Iris pigment epithelial cell (primary cell): Measurements from ENCODE around the gene ADGRB3.
"Not testable (repeated sequence)": the region's sequence is repeated elsewhere in the genome, so short reads cannot be mapped to it uniquely, and the experiment has no call there.

Experiments used
- DNase-seq: peaks from one replicate; pipeline ENCODE4 v3.0.0-alpha.2; 2011; ENCODE audit warnings: low read depth

Gene ADGRB3

DNA sequence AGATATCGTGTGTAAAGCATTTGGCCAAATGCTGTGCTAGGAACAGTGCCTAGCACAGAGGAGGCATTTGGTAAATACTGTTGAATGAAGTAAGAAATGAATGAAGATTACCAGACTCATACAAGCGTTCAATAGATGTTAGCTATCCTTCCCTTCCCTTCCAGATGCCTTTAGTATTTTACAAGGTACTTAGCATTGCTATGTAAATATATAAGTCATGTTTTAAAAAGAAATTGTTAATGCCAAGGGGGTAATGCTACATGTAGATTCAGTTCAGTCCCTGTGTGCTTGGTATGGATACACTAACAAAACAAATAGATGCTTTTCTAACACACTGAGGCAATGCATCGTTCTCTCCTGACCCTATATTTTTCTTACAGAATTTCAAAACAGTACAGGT lies 407.2 kb downstream of the ADGRB3 start:
- DNase-seq: no peak

DNA sequence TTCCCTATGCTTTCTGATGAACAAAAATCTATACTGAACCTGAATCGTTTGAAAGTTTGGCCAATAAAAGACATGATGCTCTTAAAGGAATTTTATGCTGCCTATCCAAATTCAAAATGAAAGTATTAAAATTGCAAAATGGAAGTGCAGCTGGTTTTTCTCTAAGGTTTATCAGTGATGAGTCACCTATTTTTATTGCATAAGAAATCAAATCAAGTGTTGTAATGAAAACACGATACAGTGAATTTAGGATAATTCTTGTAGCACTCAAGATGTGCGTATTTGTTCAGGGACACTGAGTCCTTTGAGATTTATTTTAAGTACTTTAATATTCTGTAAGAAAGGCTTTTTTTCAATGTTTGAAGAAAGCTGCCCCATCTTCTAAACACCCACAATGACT lies 409.5 kb downstream of the ADGRB3 start:
- peak; percentile 50 for DNase-seq

DNA sequence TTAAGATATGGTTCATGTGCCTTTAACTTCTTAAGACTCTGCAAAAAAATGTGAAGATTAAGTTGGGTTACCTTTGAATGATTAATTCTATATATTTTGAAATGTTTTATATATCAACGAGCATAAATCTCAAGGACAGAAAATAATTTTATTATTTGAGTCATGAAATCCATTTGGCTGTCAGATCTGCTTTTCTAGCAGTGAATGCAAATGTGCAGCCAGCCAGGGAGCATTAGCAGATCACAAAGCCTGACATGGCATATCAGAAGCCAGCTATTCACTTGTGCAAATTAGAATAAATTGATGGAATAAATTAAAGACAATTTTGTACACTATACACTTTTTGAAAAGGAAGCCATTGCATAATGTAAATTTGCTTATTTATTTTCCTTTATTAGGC lies 424.3 kb downstream of the ADGRB3 start:
- DNase-seq: no peak

DNA sequence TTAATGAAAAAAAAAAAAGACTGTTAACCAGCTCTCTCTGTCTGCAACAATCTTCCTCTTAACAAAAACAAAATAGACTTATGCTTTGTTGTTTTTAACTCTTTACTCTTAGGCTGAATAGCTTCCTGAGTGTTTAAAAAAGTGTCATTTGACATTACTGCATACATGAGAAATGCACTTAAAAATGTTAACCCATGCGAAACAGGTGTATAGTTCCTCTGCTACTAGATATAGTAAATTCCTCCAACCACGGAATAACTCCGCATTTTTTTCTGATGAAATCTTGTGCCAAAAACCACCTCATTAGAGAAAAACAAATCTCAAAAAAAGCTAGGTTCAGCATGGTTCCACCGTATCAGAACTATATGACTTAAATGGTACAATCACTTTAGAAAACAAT lies 426.0 kb downstream of the ADGRB3 start:
- DNase-seq: no peak

DNA sequence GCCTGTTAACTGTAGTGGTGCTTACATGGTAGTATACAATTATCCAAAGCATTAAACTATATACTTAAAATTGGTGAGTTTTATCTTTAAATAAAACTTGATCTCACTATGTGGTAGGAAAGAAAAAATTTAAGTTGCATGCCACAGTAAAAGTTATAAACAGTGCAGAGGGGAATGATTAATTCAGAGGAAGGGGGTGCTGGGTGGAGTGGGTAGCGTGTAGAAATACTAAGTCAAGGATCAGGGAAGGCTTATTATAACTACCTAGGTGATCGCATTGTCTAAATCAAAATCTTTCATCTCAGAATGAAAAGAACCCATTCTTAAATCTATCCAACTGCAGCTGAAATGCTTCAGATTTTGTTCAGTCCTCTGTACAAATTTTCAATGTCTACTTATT lies 428.3 kb downstream of the ADGRB3 start:
- no peak for DNase-seq

DNA sequence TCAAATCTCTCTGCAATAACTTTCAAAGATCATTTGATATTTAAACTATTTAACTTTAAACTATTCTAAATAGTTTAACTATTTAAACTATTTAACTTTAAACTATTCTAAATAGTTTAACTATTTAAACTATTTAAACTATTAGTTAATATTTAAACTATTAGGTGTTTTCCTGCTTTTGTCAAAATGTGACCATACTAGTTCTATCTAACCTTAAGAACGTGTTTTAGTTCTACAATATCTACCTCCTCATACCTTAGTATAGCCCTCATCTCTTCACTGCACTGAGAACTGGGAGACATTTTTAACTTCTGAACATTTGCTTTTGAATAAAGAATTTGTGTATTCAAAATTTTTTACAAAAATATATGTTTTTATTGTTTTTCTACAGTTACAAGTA lies 429.1 kb downstream of the ADGRB3 start:
- no peak for DNase-seq

DNA sequence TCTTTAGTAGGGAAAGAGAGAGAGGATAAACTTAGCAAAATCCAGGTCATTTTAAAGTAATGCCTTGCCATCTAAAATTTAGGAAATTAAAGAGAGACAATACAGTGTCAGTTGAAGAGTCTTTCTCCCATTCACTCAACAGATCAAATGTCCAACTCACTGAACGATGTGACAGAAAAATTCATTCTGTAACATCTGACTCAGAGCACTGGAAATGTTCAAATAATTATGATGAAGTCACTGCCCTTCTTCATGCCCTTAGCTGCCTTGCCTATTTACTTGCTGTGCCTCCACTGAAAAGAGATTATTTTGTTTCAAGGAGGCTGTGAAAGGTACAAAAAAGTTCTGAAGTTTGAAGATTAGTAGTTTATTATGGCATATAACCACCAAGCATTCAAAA lies 434.8 kb downstream of the ADGRB3 start:
- DNase-seq: peak; percentile 34

DNA sequence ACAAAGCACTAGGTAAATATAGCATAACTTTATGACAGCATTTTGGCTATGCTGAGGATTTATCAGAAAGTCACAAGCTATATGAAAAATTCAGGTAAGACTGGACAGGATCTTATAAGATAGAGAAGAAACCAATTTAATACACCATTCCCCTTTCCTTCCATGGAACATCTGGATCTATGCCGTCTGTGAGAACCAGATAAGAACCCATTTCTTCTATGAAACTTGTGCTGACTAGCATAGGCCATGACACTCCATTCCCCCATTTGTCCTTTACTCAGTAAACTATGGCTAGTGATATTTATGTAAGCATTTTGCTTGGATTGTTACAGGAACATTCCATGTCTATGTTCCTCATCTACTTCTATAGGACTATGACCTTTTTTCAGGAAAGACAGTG lies 437.7 kb downstream of the ADGRB3 start:
- DNase-seq: no peak

DNA sequence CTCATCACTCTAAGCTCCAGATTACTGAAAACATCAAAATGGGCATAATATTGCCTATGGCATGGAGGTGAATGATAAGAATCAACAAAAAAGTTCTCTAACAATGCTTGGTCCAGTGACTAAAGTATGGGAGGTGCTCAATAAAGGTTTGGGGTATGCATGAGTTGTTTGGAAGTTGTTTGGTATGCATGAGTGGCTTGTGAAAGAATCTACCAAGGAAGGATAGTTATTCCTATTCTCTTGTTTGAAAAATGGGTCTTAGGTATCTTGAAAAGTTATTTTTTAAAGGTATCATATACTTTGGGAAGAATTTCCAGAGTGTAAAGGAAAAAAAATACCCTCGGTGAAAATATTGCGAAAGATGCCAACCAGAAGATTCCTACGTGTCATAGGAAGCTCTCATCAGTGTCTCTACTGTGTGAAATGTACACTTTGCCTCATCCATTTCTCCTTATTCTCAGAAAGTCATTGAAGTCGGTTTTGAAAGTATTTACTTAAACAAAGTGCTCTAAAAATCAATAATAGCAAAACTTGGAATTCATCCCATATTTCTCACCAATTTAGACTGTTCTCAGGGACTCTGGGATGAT lies 449.8 kb downstream of the ADGRB3 start:
- DNase-seq: peak; percentile 39

DNA sequence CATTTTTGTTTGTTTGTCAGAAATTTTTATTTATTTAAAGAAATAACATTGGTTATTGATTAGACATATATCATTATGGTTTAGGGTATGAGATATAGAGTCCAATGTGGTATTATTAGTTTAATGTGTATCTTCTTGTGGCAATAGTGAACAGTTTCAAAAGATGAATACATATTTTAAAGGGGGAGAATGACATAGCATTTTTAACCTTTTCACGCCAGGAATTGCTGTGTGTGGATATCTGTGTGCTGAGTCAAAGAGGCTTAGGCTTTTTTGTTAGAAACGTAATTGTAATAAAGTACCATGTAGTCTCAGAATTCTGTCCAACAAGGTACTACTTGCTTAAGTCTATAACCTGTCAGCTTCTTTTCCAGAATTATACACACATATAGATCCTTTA lies 451.6 kb downstream of the ADGRB3 start:
- DNase-seq: peak; percentile 43

DNA sequence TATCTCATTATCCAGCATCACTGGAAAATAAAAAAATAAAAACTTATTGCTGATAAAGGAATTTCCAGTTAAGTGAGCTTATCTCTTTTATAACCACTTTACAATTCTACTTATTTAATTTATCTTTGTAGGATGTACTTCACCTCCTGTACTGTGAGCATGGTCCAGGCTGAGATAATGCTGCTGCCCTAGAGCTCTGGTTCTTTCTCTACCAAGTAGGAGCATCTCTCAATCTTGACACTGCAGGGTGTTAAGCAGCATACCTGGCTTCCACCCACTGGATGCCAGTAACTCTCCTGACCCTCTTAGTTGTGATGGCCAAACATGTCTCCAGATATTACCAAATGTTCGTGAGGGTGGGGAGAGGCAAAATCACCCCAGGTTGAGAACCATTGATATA lies 454.5 kb downstream of the ADGRB3 start:
- no peak for DNase-seq

DNA sequence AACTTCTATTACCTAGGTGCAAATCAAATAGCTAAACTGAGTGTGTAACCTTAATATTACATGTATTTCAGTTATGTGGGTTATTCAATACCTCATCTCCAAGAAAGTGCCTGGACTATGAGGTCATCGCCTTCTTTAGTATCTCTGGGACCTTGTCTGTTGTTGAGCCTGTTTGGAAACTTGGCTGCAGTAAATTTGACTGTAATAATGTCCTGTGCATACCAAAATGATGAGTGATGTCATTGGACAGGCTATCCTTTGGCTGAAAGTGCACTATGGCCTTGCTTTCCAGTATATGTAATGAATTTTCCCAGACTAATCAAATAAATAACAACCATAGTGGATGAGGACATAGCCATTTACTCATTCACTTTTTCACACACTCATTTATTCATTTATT lies 455.1 kb downstream of the ADGRB3 start:
- DNase-seq: peak; percentile 97

DNA sequence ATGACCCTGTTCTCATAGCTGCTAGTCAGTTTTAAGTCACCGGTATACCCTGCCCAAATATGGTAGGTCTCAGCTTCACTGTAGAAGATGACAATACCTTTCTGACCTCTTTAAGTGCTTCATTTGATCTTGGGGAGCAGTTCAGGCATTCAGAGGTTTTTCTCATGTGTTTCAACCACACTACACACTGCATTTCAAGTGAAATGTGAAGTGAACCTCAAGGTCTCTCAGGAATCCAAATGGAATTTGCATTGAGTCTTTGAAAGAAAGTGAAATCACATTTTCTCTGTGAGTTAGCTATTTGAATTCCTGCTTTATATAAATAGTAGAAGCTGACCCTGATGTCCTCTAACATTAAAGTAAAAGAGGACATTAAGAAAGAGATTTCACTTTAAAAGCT lies 461.6 kb downstream of the ADGRB3 start:
- peak; percentile 61 for DNase-seq

DNA sequence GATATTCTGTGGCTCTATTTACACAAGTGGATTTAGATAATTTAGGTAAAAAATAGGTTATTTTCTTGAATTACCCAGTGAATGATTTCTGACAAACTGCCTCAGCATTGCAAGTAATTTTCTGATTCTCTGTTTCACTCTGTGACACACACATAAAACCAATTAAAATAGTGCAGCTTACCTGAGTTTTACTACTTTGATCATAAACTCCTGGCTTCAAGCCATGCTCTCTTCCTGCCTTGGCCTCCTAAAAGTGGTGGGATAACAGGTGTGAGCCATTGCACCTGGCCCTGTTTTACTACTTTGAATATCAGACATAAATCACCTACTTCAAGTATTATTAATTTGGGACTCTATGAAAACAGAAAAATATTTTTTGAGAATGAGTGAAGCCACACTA lies 462.9 kb downstream of the ADGRB3 start:
- no peak for DNase-seq

DNA sequence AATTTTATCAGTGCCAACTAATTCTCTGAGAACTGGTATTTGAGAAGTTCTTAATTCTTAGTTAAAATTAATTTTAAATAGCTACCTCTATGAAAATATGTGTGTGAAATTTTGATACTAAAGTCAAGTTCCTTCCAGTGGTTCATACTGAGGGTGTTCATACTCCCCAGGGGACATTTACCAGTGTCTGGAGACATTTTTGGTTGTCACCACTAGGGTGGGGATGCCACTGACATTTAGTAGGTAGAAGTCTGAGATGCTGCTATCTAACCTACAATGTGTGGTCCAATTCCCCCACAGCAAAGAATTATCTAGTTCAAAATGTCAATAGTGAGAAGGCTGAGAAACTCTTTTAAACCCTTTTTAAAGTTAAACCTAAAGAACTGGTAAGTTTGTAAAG lies 463.8 kb downstream of the ADGRB3 start:
- no peak for DNase-seq

DNA sequence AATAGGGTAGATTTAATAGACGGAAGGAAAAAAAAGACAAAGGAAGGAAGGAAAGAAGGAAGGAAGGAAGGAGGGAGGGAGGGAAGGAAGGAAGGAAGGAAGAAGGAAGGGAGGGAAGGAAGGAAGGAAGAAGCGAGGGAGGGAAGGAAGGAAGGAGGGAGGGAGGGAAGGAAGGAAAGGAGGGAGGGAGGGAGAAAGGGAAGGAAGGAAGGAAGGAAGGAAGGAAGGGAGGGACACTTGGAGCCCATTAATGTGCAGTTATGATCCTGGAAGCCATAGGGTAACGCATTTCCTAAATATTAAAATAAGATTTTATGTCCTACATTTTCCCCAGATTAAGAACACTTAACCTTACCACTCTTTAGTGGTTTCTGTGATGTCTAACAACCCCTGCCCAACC lies 465.7 kb downstream of the ADGRB3 start:
- no peak for DNase-seq

DNA sequence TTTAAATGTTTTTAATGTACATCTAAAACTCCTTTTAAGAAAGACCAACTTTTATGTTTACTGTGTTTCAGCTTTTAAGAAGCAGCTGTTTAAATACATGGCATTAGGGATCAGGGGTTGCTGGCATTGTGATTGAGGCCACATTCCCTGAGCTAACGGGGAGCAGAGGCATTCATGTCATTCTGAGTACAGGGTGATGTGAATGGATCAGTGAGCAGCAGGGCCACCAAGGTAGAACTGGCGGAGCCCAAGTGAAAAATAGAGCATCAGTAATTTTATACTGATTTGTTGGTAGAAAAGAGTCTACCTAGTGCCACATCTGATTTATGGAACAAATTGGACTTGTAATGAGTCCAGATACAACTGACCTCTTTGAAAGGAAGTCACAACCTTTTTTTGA lies 467.3 kb downstream of the ADGRB3 start:
- DNase-seq: no peak

DNA sequence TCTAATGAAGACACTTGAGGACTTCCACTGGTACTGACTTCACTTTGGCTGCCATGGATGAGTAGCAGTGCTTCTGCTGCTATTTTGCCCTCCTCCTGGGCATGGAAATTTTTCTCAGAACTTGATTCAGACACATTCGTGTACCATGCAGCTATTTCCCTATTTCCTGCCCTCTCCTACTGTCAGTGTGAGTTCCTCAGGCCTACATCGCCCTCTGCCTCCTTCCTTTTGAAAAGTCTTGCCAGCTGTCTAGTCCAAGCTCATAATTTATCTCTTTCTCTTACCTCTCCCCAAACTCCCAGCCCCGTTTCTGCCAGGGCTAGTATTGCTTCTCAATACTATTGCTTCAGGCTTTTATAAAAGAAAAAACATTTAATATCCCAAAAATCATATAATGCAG lies 470.2 kb downstream of the ADGRB3 start:
- DNase-seq: peak; percentile 37

DNA sequence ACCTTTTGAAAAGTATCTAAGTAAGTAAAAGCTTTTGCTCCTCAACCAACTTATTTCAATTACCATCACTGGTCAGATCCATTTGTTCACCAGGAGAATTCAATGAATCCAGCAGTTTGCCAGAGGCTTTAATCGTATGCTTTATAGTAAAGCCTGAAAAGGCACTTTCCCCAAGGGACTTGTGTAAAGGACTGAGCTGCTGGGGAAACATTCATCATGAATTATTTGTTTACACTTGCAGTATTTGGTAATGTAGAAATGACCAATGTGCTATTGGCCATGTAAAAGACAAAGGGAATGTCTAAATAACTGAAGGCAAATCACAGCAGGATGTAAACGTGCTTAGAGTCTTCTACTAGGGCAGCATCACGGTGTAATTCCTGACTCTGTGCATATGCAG lies 471.4 kb downstream of the ADGRB3 start:
- DNase-seq: no peak

DNA sequence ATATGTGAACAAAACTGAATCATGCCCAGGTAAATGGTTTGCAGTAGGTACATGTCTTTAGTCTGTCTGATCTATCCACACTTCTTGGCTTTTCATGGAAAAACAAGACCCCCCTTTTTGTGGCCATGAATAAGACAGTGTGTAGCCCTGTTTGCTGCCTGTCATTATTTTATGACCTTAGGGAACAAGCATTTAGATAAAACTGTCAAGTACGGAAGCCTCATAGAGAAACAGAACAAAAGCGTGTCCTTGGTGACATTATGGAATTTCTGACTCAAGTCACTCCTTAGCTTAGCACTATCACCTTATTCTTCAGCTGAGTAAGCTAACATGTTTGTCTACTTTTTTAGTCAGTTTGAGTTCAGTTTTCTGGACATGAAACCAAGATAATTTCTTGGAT lies 476.2 kb downstream of the ADGRB3 start:
- no peak for DNase-seq

DNA sequence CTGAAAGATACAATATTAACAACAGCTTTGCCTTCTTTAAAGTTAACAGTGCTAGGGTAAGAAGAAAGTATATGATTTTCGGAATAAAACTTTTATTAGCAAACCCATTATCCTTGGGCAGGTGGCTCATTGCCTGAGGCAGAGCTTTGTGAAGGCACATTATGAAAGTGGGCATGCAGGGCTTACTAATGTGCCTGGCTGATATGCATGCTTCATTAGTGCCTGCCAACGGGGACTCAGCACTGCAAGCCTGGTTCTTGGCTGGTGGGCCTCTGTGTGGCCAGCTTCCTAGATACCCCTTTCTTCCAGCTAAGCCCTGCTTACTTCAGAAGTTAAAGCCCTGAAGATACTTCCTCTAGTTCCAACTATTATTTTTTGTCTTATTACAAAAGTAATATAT lies 481.6 kb downstream of the ADGRB3 start:
- DNase-seq: no peak

DNA sequence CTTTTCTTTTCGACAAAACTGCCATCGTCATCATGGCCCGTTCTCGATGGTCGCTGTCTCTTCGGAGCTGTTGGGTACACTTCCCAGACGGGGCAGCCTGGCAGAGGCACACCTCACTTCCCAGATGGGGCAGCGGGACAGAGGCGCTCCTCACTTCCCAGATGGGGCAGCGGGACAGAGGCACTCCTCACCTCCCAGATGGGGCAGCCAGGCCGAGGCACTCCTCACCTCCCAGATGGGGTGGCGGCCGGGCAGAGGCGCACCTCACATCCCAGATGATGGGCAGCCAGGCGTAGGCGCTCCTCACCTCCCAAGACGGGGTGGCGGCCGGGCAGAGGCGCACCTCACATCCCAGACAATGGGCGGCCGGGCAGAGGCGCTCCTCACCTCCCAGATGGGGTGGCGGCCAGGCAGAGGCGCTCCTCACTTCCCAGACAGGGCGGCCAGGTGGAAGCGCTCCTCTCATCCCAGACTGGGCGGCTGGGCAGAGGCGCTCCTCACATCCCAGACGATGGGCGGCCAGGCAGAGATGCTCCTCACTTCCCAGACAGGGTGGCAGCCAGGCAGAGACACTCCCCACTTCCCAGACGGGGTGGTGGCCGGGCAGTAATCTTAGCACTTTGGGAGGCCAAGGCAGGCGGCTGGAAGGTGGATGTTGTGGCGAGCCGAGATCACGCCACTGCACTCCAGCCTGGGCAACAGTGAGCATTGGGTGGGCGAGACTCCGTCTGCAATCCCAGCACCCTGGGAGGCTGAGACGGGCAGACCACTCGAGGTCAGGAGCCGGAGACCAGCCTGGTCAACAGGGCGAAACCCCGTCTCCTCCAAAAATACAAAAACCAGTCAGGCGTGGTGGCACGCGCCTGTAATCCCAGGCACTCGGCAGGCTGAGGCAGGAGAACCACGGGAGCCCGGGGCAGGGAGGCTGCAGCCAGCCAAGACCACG lies 486.7 kb downstream of the ADGRB3 start:
- not testable (repeated sequence) for DNase-seq

DNA sequence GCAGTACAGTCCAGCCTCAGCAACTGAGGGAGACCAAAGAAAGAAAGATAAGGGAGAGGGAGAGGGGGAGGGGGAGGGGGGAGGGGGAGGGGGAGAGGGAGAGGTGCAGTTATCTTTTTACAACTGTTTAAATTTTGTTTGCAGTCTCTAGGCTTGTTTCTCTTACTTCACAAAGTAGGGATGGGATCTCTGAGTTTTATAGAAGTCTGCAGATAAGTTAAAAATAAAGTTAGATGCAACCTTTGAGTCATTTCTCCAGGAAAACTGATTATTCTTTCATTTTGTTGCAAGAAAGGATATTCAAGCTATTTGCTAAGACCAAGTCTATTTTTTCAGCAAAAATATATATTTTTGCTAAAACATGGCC lies 487.3 kb downstream of the ADGRB3 start:
- DNase-seq: no peak

DNA sequence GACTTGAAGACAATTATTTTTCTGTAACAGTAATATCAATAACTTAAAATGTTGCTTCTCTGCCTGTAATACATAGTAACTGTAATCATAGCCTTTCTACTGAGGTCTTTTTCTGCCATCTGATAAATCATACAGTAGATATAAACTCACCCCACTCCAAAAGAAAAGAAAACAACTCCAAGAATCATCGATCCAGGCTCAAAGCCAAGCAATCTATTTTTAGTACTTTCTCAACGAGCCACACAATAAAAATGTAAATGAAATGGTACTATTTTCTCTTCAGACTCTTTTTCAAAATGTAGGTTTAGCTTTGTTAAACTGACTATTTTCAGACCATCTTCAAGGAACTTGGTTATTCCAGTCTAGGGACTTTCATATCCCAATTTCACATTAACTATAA lies 493.3 kb downstream of the ADGRB3 start:
- DNase-seq: no peak
